Activated CD8-positive, alpha-beta memory T cell treated with anti-CD3 and anti-CD28 coated beads, Interleukin-2, amount 50 U/mL, for 1 hour (primary cell): ENCODE results near the gene CHKA.

Experiments used
- DNase-seq: peaks from one replicate; pipeline ENCODE4 v3.0.0-alpha.2; 2020; ENCODE audit errors: extremely low read depth

The CHKA gene

DNA sequence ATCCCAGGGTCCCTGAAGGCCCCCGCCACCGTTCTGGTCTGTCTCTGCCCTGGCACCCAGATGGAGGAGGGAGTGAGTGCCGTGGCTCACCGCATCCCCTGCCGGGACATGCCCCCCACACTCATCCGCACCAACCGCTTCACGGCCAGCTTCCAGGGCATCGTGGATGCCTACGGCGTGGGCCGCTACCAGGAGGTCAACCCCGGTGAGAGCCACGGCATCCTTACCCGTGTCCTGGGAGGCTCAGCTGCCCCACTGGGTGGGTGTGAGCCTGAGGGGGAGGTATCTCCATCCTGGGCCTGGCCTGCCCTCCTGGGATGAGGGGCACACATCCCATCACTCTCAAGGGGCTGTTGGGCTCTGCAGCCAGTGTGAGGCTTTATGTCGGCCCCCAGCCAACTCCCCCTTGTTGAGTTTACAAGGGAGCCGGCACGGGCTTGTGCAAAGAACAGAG is 76.3 kb downstream of the CHKA start:
- DNase-seq, result no peak

GRCh38 chr11:68044145-68044813 is 76.9 kb downstream of the CHKA start:
- no peak for DNase-seq

- DNase-seq, result no peak
Measured at GRCh38 chr11:68043349-68044144, 77.6 kb downstream of the CHKA start.

DNA sequence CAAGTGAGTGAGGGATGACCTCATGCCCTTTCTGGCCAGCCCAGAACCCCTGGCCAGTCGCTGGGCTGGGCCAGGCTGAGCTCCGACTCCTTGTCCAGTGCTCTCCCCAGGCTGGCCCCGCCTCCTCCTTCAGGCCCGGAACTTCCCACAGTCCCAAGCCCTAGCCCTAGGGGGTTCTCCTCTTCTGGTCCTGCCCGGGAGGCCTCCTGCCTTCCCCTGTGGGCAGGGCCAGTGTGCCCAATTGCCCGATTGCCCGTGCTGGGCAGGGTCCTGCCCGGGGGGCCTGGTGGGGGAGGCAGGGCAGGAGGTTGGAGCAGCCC is 78.2 kb downstream of the CHKA start:
- DNase-seq, result no peak

GRCh38 chr11:68042219-68043028 is 78.8 kb downstream of the CHKA start:
- DNase-seq, result no peak

GRCh38 chr11:68041617-68042218 is 79.5 kb downstream of the CHKA start:
- no peak for DNase-seq

- DNase-seq, result no peak
Measured at GRCh38 chr11:68040957-68041591, 80.1 kb downstream of the CHKA start.

DNA sequence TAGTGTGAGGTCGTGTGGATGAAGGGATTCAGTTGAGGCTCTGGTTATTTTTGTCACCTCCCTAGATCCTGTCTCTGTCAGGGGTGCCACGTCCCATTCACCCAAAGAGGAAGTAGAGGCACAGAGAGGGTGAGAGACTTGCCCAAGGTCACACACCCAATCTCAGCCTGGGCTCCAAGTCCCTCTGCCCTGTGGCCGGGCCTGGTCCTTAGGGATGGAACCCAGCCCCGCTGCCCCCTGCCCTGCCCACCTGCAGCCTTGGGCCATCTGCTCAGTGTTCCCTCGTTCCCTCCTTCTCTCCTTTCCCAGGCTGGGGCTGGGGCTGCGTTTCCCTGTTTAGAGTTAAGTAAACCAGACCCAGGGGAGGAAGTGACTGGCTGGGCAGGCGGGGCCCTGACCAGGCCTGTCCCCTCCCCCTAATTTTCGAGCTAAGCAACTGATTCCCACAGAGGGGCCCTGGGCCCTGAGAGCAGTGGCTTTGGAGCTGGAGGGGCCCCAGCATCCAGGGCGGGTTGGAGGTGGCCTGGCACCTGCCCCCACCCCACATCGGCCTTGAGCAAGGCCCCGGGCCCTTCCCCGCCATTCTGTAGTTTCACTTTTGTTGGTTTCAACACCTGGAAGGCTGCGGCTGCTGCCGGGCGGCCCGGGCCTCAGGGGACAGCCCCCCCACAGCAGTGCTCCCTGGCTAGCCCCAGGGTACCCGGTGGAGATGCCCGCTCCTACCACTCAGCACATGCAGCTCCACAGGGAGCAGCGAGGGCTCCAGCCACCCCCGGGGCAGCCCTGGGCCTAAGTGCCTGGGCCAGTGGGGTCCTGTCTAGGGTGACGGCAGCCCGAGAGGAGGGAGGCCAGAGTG is 80.9 kb downstream of the CHKA start:
- DNase-seq, result no peak

DNA sequence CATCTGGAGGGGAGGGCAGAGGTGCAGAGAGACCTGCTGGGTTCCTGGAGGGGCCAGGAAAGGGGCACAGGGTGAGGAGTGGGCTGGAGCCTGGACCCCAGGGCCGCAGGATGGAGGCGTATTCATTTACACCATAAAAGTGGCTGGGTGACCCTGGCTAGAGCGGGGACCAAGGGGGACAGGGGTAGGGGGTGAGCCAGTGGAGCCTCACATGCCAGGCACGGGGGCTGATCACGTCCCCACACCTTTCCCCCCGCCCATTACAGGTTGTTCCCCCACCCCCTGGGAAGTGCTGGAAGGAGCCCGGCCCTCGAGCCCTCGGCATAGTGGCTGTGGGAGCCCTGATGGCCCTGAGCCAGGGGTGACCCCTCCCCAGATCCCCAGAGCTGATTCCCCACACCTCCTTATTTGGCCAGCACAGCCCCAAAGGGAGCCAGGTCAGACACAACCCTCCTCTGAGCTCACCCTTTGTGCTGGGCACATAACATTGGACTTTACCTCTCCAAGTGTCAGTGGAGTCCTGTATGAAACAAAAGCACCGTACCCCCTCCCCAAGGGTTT is 81.6 kb downstream of the CHKA start:
- no peak for DNase-seq

- no peak for DNase-seq
Measured at GRCh38 chr11:68038718-68039525, 82.3 kb downstream of the CHKA start, which contains the start of gene TCIRG1. TCIRG1 (plus strand) TSS chr11:68039025; CDS start chr11:68041272, 2,247 bp downstream.

DNA sequence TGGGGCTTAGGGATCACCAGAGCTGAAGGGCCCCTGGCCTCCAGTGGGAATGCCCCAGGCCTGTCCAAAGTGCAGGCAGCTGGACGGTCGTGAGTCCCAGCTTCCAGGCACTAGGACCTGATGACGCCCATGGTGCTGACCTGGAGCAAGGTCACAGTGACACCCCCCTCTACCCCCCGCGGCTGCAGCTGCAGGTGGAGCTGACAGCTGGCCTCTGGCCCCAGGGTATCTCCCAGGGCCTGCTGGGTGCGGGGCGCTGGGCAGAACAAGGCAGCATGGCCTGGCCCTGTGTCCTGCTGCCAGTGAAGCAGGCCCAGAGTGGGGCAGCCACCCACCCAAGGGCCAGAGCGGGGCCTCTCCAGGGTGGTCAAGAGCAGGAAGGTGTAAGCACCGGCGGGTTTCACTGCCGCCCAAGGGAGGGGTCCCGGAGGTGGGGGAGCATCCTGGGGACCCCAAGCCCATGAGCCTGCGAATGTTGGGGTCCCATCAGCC is 82.9 kb downstream of the CHKA start:
- no peak for DNase-seq

DNA sequence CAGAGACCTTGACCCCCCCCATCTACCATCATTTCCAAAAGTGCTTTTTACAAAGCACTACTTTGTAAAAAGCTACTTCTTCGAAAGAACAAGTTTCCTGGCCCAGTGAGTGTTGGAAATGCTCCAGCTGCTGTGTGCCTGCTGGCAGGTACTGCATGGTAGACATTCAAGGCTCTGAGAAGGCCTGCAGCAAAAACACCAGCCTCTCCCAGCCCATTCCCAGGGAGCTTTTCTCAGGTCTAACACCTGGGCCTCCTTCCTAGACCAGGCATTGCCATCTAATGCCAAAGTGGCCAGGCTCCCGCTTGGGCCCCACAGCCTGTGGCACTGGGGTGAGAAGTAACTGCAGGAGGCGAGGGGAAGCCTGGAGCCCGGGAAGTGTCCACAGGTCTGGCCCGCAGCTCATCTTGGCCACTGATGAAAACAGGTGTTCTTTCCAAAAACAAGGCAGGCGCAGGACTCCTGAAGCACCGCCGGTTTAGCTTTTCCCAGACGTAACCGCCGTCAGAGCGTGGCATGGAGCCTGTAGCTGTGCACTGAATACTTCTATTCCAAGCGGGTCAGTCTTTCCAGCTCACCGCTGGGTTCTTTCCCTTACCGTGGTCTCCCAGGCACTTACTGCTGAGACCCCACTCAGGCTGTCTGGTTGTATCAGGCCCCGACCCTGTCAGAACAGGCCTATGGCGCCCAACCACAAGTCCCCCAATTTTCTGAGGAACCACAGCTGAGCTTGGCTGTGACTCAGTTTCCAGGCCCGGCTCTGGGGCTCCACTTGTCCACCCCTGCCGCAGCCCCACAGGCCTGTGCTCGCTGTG is 83.6 kb downstream of the CHKA start:
- no peak for DNase-seq

GRCh38 chr11:68036717-68037239 is 84.4 kb downstream of the CHKA start:
- DNase-seq, result no peak

DNA sequence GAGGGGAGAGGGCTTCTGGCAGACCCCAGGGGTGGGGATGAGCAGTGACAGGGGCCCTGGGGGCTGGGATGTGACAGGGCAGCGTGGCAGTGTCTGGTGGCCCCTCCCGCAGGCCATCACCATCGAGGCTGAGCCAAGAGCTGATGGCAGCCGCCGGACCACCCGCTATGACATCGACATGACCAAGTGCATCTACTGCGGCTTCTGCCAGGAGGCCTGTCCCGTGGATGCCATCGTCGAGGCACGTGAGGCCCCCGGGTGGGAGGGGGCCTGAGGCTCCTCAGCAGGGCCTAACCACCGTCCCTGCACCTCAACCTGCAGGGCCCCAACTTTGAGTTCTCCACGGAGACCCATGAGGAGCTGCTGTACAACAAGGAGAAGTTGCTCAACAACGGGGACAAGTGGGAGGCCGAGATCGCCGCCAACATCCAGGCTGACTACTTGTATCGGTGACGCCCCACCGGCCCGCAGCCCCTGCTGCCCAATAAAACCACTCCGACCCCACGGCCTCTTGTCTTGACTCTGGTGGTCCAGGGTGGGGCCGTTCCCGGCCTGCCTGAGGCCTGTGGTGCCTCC is 85.0 kb downstream of the CHKA start:
- DNase-seq, result no peak

DNA sequence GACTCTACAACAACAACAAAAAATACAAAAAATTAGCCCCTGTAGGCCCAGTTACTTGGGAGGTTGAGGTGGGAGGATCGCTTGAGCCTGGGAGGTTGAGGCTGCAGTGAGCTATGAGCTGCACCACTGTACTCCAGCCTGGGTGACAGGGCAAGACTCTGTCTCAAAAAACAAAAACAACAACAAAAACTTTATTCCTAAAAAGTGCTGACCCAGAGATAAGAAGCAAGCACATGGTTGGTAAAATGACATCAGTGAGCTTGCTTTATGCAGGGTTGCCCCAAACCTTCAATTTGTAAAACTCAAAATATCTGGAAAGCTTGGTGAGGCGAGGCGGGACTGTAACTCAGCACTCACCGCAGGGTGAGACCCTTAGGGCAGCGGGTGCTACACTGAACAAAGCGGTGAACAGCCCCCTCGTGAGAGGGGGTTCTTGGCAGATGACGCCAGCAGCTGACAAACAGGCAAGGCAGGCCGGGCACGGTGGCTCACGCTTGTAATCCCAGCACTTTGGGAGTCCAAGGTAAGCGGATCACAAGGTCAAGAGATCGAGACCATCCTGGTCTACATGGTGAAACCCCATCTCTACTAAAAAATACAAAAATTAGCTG is 85.8 kb downstream of the CHKA start:
- no peak for DNase-seq

- no peak for DNase-seq
Measured at GRCh38 chr11:68033708-68034045, 87.5 kb downstream of the CHKA start.

- DNase-seq, result no peak
Measured at GRCh38 chr11:68032997-68033707, 88.0 kb downstream of the CHKA start.
